Natural killer cell (primary cell): ENCODE results near the gene ADAM33. TPM values are rescaled to one million over a fixed set of nuclear protein-coding genes. Genes with fewer than 3 reads are reported as not detected.

Experiments used
- ATAC-seq, 3 donors: fragments of 150-1000 bp in 2 of 3; fragments of 200-7000 bp in 1 of 3; cut with Tn5 transposase; 1 replicate in 1 of 3; 2 replicates in 2 of 3; pipeline ENCODE4 v1.10.0; 2021; ENCODE audit warnings: mild to moderate bottlenecking in 2 of 3, moderate library complexity in 2 of 3
- DNase-seq, 2 donors: peaks; one replicate each; pipeline versions ENCODE4 v3.0.0 to v3.0.0-alpha.2; 2013 to 2021; ENCODE audit warnings: mixed read lengths in 1 of 2
- H3K27ac ChIP-seq: one replicate; pipeline ENCODE4 v1.5.1; 2013; ENCODE audit warnings: mild to moderate bottlenecking, low read length
- H3K27me3 ChIP-seq: one replicate; pipeline ENCODE4 v1.6.1; 2013; ENCODE audit warnings: low read length; ENCODE audit not compliant: control insufficient read depth, insufficient read depth
- H3K36me3 ChIP-seq: one replicate; pipeline ENCODE4 v1.6.1; 2013; ENCODE audit warnings: low read length; ENCODE audit not compliant: control insufficient read depth, insufficient read depth
- H3K4me1 ChIP-seq: one replicate; pipeline ENCODE4 v1.6.1; 2013; ENCODE audit warnings: low read length; ENCODE audit not compliant: control insufficient read depth, insufficient read depth
- H3K4me3 ChIP-seq: one replicate; pipeline ENCODE4 v1.5.1; 2013; ENCODE audit warnings: low read length
- H3K9me3 ChIP-seq: one replicate; pipeline ENCODE4 v1.6.1; 2013; ENCODE audit warnings: low read length; ENCODE audit not compliant: control insufficient read depth, insufficient read depth
- H3K27ac Mint-ChIP-seq, 2 donors: one replicate each; pipeline ENCODE4 v1.8.0; 2022; ENCODE audit warnings: mild to moderate bottlenecking in 2 of 2, mixed read lengths in 2 of 2, moderate library complexity in 1 of 2
- H3K27me3 Mint-ChIP-seq, 2 donors: one replicate each; pipeline ENCODE4 v1.8.0; 2022; ENCODE audit warnings: low read depth in 2 of 2, mixed read lengths in 2 of 2
- H3K36me3 Mint-ChIP-seq: one replicate; pipeline ENCODE4 v1.8.0; 2022; ENCODE audit warnings: mixed read lengths
- H3K4me1 Mint-ChIP-seq, 2 donors: one replicate each; pipeline ENCODE4 v1.8.0; 2022; ENCODE audit warnings: mixed read lengths in 2 of 2
- H3K4me3 Mint-ChIP-seq: one replicate; pipeline ENCODE4 v1.8.0; 2022; ENCODE audit warnings: mild to moderate bottlenecking, moderate library complexity, mixed read lengths
- H3K9me3 Mint-ChIP-seq, 2 donors: one replicate each; pipeline ENCODE4 v1.8.0; 2022; ENCODE audit warnings: mixed read lengths in 2 of 2
- WGBS: methylation state at CpG from one replicate; pipeline ENCODE4 v1.1.7; 2013; ENCODE audit warnings: missing lambda C conversion rate; ENCODE audit not compliant: insufficient coverage; 5-methylcytosine and 5-hydroxymethylcytosine counted together
- intact Hi-C: fragments of 100-400 bp; cut with micrococcal nuclease; formaldehyde crosslinking; loops from one replicate; pipeline ENCODE4 v1.14.2; 2022
- total RNA-seq, 4 donors: library from RNA; stranded (reverse); fragments of 120-200 nt in 1 of 4; gene quantifications; one replicate each; pipeline versions ENCODE4 v1.2.3 to v1.2.4, GENCODE V29; 2013 to 2022
- TF ChIP-seq, protein P1 (sequence below): fragments of 200-600 bp; IDR thresholded peaks from one replicate; pipeline ENCODE4 v1.8.0; 2022; ENCODE audit warnings: antibody characterized with exemption

Gene ADAM33
- total RNA-seq, 3 donors from 2014 or later (not counting 1 experiment from before 2014, with no cell fraction given), result not detected

DNA sequence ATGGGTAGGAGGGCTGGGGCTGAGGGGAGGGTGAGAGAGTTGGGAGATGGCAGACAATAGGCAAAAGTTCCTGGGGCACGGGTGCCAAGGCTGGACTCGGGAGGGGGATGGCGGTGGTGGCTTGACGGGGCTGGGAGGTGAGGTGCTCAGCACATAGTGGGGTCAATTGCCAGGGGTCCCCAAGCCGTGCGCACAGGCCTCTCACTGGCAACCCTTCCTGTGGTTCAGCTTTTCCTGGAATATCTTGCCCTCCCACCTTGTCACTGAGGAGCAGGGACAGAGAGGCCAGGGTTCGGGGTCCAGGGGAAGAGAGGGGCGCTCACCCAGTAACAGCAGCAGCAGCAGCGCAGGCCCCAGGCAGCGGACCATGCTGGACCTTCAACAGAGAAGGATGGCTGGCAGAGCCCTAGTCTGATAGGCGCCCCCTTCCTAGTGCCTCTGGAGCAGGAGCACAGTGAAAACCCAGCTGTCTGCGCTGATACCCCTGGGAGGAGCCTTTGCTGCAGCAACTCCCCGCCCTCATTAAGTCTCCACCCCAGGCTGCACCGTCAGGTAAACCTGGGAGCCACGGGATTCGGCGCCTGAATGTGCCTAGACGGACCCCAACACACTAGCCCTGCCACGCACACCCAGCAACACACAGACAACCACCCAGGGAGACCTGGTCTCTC is 18.6 kb downstream of the ADAM33 start, which contains the start of gene GFRA4:
Gene GFRA4, minus strand, starts transcription at position 369 of the 671 bp plus-strand sequence. Its CDS starts 0 bp downstream, at position 369.
- TF ChIP-seq, protein P1, sequence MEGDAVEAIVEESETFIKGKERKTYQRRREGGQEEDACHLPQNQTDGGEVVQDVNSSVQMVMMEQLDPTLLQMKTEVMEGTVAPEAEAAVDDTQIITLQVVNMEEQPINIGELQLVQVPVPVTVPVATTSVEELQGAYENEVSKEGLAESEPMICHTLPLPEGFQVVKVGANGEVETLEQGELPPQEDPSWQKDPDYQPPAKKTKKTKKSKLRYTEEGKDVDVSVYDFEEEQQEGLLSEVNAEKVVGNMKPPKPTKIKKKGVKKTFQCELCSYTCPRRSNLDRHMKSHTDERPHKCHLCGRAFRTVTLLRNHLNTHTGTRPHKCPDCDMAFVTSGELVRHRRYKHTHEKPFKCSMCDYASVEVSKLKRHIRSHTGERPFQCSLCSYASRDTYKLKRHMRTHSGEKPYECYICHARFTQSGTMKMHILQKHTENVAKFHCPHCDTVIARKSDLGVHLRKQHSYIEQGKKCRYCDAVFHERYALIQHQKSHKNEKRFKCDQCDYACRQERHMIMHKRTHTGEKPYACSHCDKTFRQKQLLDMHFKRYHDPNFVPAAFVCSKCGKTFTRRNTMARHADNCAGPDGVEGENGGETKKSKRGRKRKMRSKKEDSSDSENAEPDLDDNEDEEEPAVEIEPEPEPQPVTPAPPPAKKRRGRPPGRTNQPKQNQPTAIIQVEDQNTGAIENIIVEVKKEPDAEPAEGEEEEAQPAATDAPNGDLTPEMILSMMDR, result no peak
- H3K4me1 Mint-ChIP-seq, result peaks cover 26 to 46% of the 10 kb centered on the region in 2 donors

DNA sequence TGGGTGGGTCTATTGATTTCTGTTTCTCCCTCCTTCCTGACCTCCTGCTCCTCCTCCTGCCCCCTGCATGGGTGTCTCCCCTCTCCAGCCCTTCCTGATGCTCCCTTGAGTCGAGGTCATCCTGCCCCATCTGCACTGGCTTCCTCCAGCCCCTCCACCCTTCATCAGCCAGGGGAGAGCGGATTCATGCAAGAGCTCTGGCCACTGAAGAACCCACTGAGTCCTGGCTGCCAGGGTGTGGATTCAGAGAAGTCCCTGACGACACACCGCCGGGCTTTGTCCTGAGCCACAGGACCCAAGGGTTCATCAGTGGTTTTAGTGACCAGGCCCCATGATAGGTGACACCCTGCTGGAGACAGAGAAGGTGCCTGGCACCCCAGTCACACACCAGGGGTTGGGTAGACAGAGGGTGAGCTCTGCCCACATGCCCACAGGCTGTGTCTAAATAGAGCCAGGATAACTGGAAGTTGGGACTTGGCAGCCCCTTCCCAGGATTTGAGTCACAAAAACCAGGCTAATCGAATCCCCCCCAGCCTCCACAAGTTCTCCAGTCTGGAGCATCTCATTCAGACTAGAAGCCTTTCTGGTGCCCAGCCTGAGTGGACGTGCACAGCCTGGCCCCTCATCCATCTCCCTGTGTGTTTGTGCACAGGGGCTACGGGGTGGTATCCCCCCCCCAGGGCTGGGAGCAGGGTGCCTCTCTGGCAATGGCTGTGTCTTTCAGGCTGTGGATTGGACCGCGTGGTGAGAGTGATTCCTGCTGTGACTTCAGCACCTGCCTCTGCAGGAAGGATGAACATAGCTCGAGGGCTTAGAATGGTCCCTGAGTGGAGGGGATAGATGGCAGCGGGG is 19.8 kb downstream of the ADAM33 start:
- Mint-ChIP-seq H3K27me3 (peaks cover 34 to 35% of the 10 kb centered on the region in 2 donors), H3K4me1 (peaks cover 21 to 40% of the 10 kb centered on the region in 2 donors), H3K27ac (no peak overlapping the region), H3K4me3 (no peak overlapping the region), H3K9me3 (no peaks in the 10 kb centered on the region), H3K36me3 (no peaks in the 10 kb centered on the region)
- DNase-seq (no peak), ATAC-seq (no peak)
- intact Hi-C loops, result no loop called here
- TF ChIP-seq, protein P1, result no peak
- Histone ChIP-seq H3K27me3 (peaks cover 37% of the 10 kb centered on the region), H3K9me3 (no peaks in the 10 kb centered on the region), H3K4me3 (no peak overlapping the region), H3K36me3 (no peaks in the 10 kb centered on the region), H3K27ac (no peak overlapping the region), H3K4me1 (peaks cover 60% of the 10 kb centered on the region)
- 67% methylated on average over 11 of the region's 12 CpGs for WGBS

More for the DNA sequence above, 18.6 kb downstream of the ADAM33 start, which contains the start of gene GFRA4:
- no peak within 1 kb of the TSS for H3K4me3 ChIP-seq
- peaks cover 37% of the 10 kb centered on the region for H3K27me3 ChIP-seq
- WGBS, result 78% methylated on average over 19 of the region's 19 CpGs
- ATAC-seq (no peak), DNase-seq (no peak)
- peaks cover 66% of the 10 kb centered on the region for H3K4me1 ChIP-seq
- Mint-ChIP-seq H3K4me3 (no peak within 1 kb of the TSS), H3K36me3 (no peaks in the 10 kb centered on the region), H3K27ac (no peak within 1 kb of the TSS), H3K9me3 (no peaks in the 10 kb centered on the region), H3K27me3 (peaks cover 34 to 36% of the 10 kb centered on the region in 2 donors)
- no peaks in the 10 kb centered on the region for H3K36me3 ChIP-seq
- intact Hi-C loops, result no loop called here
- no peak within 1 kb of the TSS for H3K27ac ChIP-seq
- H3K9me3 ChIP-seq, result no peaks in the 10 kb centered on the region

DNA sequence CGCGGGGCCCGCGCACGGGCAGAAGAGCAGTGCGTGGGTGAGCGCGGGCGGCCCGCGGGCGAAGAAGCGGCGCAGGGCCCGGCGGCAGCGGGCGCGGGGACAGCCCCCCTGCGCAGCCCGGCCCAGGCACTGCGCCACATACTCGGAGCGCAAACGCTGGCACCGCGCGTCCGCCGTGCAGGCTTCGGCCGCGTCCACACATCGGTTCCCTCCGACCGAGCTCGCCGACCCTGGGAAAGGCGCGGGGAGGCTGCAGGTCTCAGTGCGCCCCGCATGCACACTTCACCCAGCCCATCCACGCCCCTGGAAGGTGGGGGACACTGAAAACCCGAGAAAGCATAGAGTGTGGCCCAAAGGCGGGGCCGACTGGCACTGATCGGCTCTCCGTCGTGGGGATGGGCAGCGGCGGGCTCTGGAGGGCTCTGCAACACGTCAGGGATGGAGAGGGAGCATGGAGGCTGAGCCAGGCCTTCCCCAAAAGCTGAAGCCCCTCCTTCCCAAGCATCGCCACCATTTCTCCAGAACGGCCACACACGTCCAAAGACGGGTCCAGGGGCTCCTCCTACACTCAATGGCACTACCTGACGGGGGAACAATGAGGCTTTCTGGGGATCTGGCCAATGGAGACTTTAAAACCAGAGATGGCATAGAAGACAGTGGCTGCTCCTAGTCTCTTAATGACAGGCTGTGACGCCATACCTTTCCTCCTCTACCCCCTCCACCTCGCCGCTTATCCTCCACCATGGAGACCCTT is 20.6 kb downstream of the ADAM33 start:
- peaks cover 15 to 32% of the 10 kb centered on the region in 2 donors for H3K4me1 Mint-ChIP-seq
- Histone ChIP-seq H3K9me3 (no peaks in the 10 kb centered on the region), H3K36me3 (no peaks in the 10 kb centered on the region), H3K27me3 (peaks cover 37% of the 10 kb centered on the region), H3K4me3 (no peak overlapping the region), H3K4me1 (peaks cover 51% of the 10 kb centered on the region), H3K27ac (no peak overlapping the region)
- peaks cover 34 to 35% of the 10 kb centered on the region in 2 donors for H3K27me3 Mint-ChIP-seq
- H3K4me3 Mint-ChIP-seq, result no peak overlapping the region
- TF ChIP-seq, protein P1, result no peak
- DNase-seq (no peak), ATAC-seq (no peak)
- intact Hi-C loops, result no loop called here
- no peak overlapping the region for H3K27ac Mint-ChIP-seq
- no peaks in the 10 kb centered on the region for H3K36me3 Mint-ChIP-seq
- H3K9me3 Mint-ChIP-seq, result no peaks in the 10 kb centered on the region
- WGBS, result 13% methylated on average over 60 of the region's 60 CpGs
